Ovary (tissue), 3 donors: Measurements from ENCODE around the gene RORB.

Source experiments
- EP300 ChIP-seq: sonication (generic); formaldehyde crosslinking; IDR thresholded peaks from one replicate; pipeline ENCODE4 v1.6.1; 2017; ENCODE audit warnings: antibody characterized with exemption
- POLR2A ChIP-seq: fragments of 450-650 bp; IDR thresholded peaks from one replicate; pipeline ENCODE4 v1.6.1; 2017; ENCODE audit warnings: antibody characterized with exemption, mild to moderate bottlenecking, moderate library complexity
- TF ChIP-seq, protein P1 (sequence below), 3 donors: fragments of 450-650 bp in 2 of 3; fragments of 200-600 bp in 1 of 3; IDR thresholded peaks; one replicate each; pipeline versions ENCODE4 v1.5.1 to v1.8.0; 2016 to 2022; ENCODE audit warnings: antibody characterized with exemption in 3 of 3, mild to moderate bottlenecking in 1 of 3
- donor health status: DM: no; HTN: no; CAD: no.

DNA sequence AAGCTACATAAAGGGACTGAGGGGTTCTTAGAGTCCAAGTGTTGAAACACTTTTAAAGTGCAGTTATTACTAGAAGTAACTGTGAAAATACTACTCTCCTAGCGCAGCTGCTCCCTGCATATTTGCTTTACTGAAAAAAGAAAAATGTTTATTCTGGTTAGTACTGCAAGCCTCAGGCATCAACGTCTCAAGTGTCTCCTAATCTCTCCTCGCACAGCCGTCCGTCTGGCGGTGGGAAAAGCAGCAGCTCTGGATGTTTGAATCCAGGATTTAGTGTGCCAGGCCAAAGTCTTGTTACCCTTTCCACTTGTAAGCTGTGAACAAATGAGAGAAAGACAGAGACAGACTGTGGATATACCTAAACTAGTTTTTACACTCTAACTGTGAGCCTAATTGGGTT is 31.1 kb downstream of the RORB start:
- TF ChIP-seq, protein P1, sequence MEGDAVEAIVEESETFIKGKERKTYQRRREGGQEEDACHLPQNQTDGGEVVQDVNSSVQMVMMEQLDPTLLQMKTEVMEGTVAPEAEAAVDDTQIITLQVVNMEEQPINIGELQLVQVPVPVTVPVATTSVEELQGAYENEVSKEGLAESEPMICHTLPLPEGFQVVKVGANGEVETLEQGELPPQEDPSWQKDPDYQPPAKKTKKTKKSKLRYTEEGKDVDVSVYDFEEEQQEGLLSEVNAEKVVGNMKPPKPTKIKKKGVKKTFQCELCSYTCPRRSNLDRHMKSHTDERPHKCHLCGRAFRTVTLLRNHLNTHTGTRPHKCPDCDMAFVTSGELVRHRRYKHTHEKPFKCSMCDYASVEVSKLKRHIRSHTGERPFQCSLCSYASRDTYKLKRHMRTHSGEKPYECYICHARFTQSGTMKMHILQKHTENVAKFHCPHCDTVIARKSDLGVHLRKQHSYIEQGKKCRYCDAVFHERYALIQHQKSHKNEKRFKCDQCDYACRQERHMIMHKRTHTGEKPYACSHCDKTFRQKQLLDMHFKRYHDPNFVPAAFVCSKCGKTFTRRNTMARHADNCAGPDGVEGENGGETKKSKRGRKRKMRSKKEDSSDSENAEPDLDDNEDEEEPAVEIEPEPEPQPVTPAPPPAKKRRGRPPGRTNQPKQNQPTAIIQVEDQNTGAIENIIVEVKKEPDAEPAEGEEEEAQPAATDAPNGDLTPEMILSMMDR (IDR thresholded peaks at IDR 0.05), result no peak
- no peak for TF ChIP-seq EP300
- no peak for TF ChIP-seq POLR2A
